SK-N-SH (cell line): Measurements from ENCODE around the gene AP3S2. TPM values are rescaled to one million over a fixed set of nuclear protein-coding genes. Genes with fewer than 3 reads are reported as not detected.
"Not testable (repeated sequence)": the region's sequence is repeated elsewhere in the genome, so short reads cannot be mapped to it uniquely, and the experiment has no call there.

Source experiments
- CTCF ChIA-PET: fragments of 300-600, 350-600 bp; formaldehyde crosslinking; extraction: SDS; loops from one replicate; lab custom pipeline; 2021; lab: Yijun Ruan, JAX
- POLR2A ChIA-PET: fragments of 350-600 bp; sonication (Branson Sonifier 250); formaldehyde crosslinking; extraction: SDS; loops from one replicate; lab custom pipeline; 2020; ENCODE audit warnings: antibody characterized with exemption, inconsistent platforms; lab: Yijun Ruan, JAX
- DNase-seq: peaks from one replicate; pipeline ENCODE4 v3.0.0; 2012
- H2AFZ ChIP-seq: fragments of 200-600 bp; sonication (generic); 2 replicates; pipeline ENCODE4 v1.8.1; 2016; ENCODE audit warnings: antibody characterized with exemption, mild to moderate bottlenecking, low read depth
- H3F3A ChIP-seq: fragments of 200-600 bp; sonication (generic); replicated peaks from 2 replicates; pipeline ENCODE3; 2016; ENCODE audit warnings: antibody characterized with exemption, mild to moderate bottlenecking; ENCODE audit not compliant: insufficient read depth
- H3K27ac ChIP-seq, 2 experiments: fragments of 200-500 bp in 1 of 2; fragments of 200-600 bp in 1 of 2; sonication (Bioruptor generic) in 1 of 2; sonication (generic), shearing (Covaris generic) in 1 of 2; 2 replicates each; pipeline versions ENCODE4 v1.5.1 to v1.6.1; 2014 to 2016; ENCODE audit warnings: low read depth in 2 of 2, inconsistent platforms in 1 of 2, low read length in 1 of 2, mild to moderate bottlenecking in 1 of 2, mixed read lengths in 1 of 2
- H3K27me3 ChIP-seq: fragments of 200-600 bp; sonication (generic), shearing (Covaris generic); 2 replicates; pipeline ENCODE4 v1.6.1; 2016; ENCODE audit warnings: mixed run types; ENCODE audit not compliant: insufficient read depth
- H3K36me3 ChIP-seq, 2 experiments: fragments of 200-500 bp in 1 of 2; fragments of 200-600 bp in 1 of 2; sonication (Bioruptor generic) in 1 of 2; sonication (generic) in 1 of 2; replicated peaks in 1 of 2; 2 replicates each; pipeline versions ENCODE3 to v1.5.1; 2014 to 2016; ENCODE audit warnings: low read length in 1 of 2, mild to moderate bottlenecking in 1 of 2; ENCODE audit not compliant: insufficient read depth in 2 of 2, control insufficient read depth in 1 of 2
- H3K4me1 ChIP-seq, 2 experiments: fragments of 200-500 bp in 1 of 2; fragments of 200-600 bp in 1 of 2; sonication (Bioruptor generic) in 1 of 2; sonication (generic), shearing (Covaris generic) in 1 of 2; 2 replicates each; pipeline versions ENCODE4 v1.5.1 to v1.6.1; 2014 to 2016; ENCODE audit warnings: low read depth in 1 of 2, low read length in 1 of 2, mixed run types in 1 of 2; ENCODE audit not compliant: insufficient read depth in 2 of 2, control insufficient read depth in 1 of 2
- H3K4me2 ChIP-seq: fragments of 200-600 bp; sonication (generic), shearing (Covaris generic); 2 replicates; pipeline ENCODE4 v1.6.1; 2017; ENCODE audit warnings: mixed run types
- H3K4me3 ChIP-seq, 2 experiments: fragments of 200-500 bp in 1 of 2; fragments of 200-600 bp in 1 of 2; sonication (Bioruptor generic) in 1 of 2; sonication (generic), shearing (Covaris generic) in 1 of 2; 2 replicates each; pipeline versions ENCODE4 v1.5.1 to v1.8.1; 2014 to 2016; ENCODE audit warnings: low read depth in 2 of 2, inconsistent platforms in 1 of 2, low read length in 1 of 2, mild to moderate bottlenecking in 1 of 2, mixed read lengths in 1 of 2, moderate library complexity in 1 of 2
- H3K79me2 ChIP-seq: fragments of 200-600 bp; sonication (generic); 2 replicates; pipeline ENCODE4 v1.8.1; 2017; ENCODE audit warnings: mild to moderate bottlenecking; ENCODE audit not compliant: insufficient read depth
- H3K9ac ChIP-seq: fragments of 200-600 bp; sonication (generic); 2 replicates; pipeline ENCODE4 v1.6.1; 2017; ENCODE audit warnings: mixed run types
- H3K9me2 ChIP-seq: fragments of 200-600 bp; sonication (generic); 2 replicates; pipeline ENCODE4 v1.6.1; 2017; ENCODE audit warnings: mixed run types
- H3K9me3 ChIP-seq: fragments of 200-600 bp; sonication (generic); 2 replicates; pipeline ENCODE4 v1.6.1; 2017; ENCODE audit warnings: mixed run types, mild to moderate bottlenecking, moderate library complexity
- H4K20me1 ChIP-seq: fragments of 200-600 bp; sonication (generic); 2 replicates; pipeline ENCODE4 v1.6.1; 2017; ENCODE audit warnings: mild to moderate bottlenecking, mixed run types; ENCODE audit not compliant: insufficient read depth
- ELF1 ChIP-seq: IDR thresholded peaks from 2 replicates; pipeline ENCODE4 v1.4.0; 2012
- JUND ChIP-seq: IDR thresholded peaks from 2 replicates; pipeline ENCODE4 v1.4.0; 2012
- MEF2A ChIP-seq: IDR thresholded peaks from 2 replicates; pipeline ENCODE4 v1.4.0; 2012; ENCODE audit warnings: low read depth, borderline replicate concordance
- RXRA ChIP-seq: IDR thresholded peaks from 2 replicates; pipeline ENCODE4 v1.4.0; 2012; ENCODE audit warnings: low read depth, mild to moderate bottlenecking, borderline replicate concordance
- SIN3A ChIP-seq: IDR thresholded peaks from 2 replicates; pipeline ENCODE4 v1.6.1; 2012; ENCODE audit warnings: low read depth, mild to moderate bottlenecking, low read length, moderate library complexity, borderline replicate concordance
- TAF1 ChIP-seq: IDR thresholded peaks from 2 replicates; pipeline ENCODE4 v1.6.1; 2012; ENCODE audit warnings: low read depth, mild to moderate bottlenecking, low read length, moderate library complexity, borderline replicate concordance
- TCF12 ChIP-seq: IDR thresholded peaks from 2 replicates; pipeline ENCODE4 v1.4.0; 2012
- WGBS: methylation state at CpG from one replicate; pipeline ENCODE4 v1.1.6; 2017; ENCODE audit warnings: low lambda C conversion rate; 5-methylcytosine and 5-hydroxymethylcytosine counted together
- polyA plus RNA-seq, 3 experiments: library from polyadenylated mRNA; depleted of rRNA; stranded (reverse); fragments of >200 nt; gene quantifications; 2 replicates each; pipeline ENCODE4 v1.2.3, GENCODE V29; 2012
- TF ChIP-seq, protein P1 (sequence below): fragments of 150-350 bp; IDR thresholded peaks from 2 replicates; pipeline ENCODE4 v1.6.1; 2016; ENCODE audit warnings: mild to moderate bottlenecking, low read depth, low read length
- TF ChIP-seq, protein P2 (sequence below): IDR thresholded peaks from 2 replicates; pipeline ENCODE4 v1.4.0; 2012; ENCODE audit warnings: low read depth
- TF ChIP-seq, protein P3 (sequence below): fragments of 200-600 bp; sonication (generic); IDR thresholded peaks from 2 replicates; pipeline ENCODE4 v1.6.1; 2017; ENCODE audit warnings: antibody characterized with exemption, mild to moderate bottlenecking, moderate library complexity
- TF ChIP-seq, protein P4 (sequence below): fragments of 150-350 bp; IDR thresholded peaks from 2 replicates; pipeline ENCODE4 v1.6.1; 2017; ENCODE audit warnings: antibody characterized with exemption, low read length, low read depth, borderline replicate concordance

Gene AP3S2
- polyA plus RNA-seq, 1 of the 3 experiments (the other 2 are of a cell fraction) = 11.9 TPM

DNA sequence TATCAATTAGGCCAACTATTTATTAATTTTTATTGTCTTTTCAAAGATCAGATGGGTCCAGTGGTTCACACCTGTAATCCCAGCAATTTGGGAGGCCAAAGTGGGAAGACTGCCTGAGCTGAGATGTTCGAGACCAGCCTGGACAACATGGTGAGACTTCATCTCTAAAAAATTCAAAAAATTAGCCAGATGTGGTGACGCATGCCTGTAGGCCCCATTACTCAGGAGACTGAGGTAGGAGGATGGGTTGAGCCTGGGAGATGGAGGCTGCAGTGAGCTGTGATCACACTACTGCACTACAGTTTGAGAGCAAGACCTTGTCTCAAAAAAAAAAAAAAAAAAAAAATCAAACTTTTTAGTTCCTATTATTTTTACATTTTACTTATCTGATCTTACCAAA, 8.2 kb downstream of the AP3S2 start:
- H3K9me2 ChIP-seq = no peaks in the 10 kb centered on the region
- H2AFZ ChIP-seq = no peak overlapping the region
- no peaks in the 10 kb centered on the region for H4K20me1 ChIP-seq
- no peak for DNase-seq
- ChIA-PET POLR2A (no interaction called here), CTCF (interaction anchor here (0.7 to 7.4 kb wide), 4 partner anchors 9 to 144 kb away, joined by 3 to 58 read pairs (median 16); no protein-coding TSS in a partner anchor)
- peaks cover 13% of the 10 kb centered on the region for H3K79me2 ChIP-seq
- no peaks in the 10 kb centered on the region for H3K9me3 ChIP-seq
- H3K36me3 ChIP-seq = peaks cover 25 to 56% of the 10 kb centered on the region in 2 experiments
- H3K4me2 ChIP-seq = no peak overlapping the region
- 84% methylated on average over 2 of the region's 2 CpGs for WGBS
- no peak overlapping the region for H3K27ac ChIP-seq
- peaks cover 15% of the 10 kb centered on the region for H3F3A ChIP-seq
- H3K4me1 ChIP-seq = no peaks in the 10 kb centered on the region
- H3K4me3 ChIP-seq = no peak overlapping the region
- TF ChIP-seq TAF1 = no peak
- no peak for TF ChIP-seq TCF12
- TF ChIP-seq, protein P1, sequence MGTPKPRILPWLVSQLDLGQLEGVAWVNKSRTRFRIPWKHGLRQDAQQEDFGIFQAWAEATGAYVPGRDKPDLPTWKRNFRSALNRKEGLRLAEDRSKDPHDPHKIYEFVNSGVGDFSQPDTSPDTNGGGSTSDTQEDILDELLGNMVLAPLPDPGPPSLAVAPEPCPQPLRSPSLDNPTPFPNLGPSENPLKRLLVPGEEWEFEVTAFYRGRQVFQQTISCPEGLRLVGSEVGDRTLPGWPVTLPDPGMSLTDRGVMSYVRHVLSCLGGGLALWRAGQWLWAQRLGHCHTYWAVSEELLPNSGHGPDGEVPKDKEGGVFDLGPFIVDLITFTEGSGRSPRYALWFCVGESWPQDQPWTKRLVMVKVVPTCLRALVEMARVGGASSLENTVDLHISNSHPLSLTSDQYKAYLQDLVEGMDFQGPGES = no peak
- TF ChIP-seq, protein P2, sequence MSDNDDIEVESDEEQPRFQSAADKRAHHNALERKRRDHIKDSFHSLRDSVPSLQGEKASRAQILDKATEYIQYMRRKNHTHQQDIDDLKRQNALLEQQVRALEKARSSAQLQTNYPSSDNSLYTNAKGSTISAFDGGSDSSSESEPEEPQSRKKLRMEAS = no peak
- TF ChIP-seq, protein P3, sequence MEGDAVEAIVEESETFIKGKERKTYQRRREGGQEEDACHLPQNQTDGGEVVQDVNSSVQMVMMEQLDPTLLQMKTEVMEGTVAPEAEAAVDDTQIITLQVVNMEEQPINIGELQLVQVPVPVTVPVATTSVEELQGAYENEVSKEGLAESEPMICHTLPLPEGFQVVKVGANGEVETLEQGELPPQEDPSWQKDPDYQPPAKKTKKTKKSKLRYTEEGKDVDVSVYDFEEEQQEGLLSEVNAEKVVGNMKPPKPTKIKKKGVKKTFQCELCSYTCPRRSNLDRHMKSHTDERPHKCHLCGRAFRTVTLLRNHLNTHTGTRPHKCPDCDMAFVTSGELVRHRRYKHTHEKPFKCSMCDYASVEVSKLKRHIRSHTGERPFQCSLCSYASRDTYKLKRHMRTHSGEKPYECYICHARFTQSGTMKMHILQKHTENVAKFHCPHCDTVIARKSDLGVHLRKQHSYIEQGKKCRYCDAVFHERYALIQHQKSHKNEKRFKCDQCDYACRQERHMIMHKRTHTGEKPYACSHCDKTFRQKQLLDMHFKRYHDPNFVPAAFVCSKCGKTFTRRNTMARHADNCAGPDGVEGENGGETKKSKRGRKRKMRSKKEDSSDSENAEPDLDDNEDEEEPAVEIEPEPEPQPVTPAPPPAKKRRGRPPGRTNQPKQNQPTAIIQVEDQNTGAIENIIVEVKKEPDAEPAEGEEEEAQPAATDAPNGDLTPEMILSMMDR = no peak
- TF ChIP-seq, protein P4, sequence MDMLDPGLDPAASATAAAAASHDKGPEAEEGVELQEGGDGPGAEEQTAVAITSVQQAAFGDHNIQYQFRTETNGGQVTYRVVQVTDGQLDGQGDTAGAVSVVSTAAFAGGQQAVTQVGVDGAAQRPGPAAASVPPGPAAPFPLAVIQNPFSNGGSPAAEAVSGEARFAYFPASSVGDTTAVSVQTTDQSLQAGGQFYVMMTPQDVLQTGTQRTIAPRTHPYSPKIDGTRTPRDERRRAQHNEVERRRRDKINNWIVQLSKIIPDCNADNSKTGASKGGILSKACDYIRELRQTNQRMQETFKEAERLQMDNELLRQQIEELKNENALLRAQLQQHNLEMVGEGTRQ = no peak
- no peak for TF ChIP-seq RXRA
- TF ChIP-seq SIN3A = no peak
- TF ChIP-seq ELF1 = no peak
- no peak for TF ChIP-seq JUND
- no peak for TF ChIP-seq MEF2A
- H3K27me3 ChIP-seq = no peaks in the 10 kb centered on the region
- no peak overlapping the region for H3K9ac ChIP-seq

DNA sequence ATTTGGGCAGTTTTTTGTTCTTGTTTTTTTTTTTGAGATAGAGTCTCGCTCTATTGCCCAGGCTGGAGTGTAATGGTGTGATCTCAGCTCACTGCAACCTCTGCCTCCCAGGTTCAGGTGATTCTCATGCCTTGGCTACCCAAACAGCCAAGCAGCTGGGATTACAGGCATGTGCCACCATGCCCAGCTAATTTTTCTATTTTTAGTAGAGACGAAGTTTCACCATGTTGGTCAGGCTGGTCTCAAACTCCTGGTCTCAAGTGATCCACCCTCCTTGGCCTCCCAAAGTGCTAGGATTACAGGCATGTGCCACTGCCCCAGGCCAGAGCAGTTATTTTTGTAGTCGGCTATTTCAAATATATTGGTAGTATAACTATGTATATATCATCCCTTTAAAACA, 8.6 kb downstream of the AP3S2 start:
- H3K4me3 ChIP-seq, H2AFZ ChIP-seq, H4K20me1 ChIP-seq, H3K4me2 ChIP-seq, H3K27me3 ChIP-seq, H3K79me2 ChIP-seq, H3K9me3 ChIP-seq, POLR2A ChIA-PET, H3K27ac ChIP-seq, H3K4me1 ChIP-seq, H3K9me2 ChIP-seq, H3K9ac ChIP-seq, DNase-seq: not testable (repeated sequence)
- Histone ChIP-seq H3K36me3 (peaks cover 25 to 59% of the 10 kb centered on the region in 2 experiments), H3F3A (peaks cover 13% of the 10 kb centered on the region)
- 62% methylated on average over 3 of the region's 3 CpGs for WGBS
- CTCF ChIA-PET = interaction anchor here (0.7 to 7.4 kb wide), 3 partner anchors 8 to 124 kb away, joined by 3 to 58 read pairs (median 5); no protein-coding TSS in a partner anchor
